AG04449 (cell line): ENCODE data around the gene GPD1L.
"Not testable (repeated sequence)": the region's sequence is repeated elsewhere in the genome, so short reads cannot be mapped to it uniquely, and the experiment has no call there.

Source experiments
- CTCF ChIA-PET: fragments of 350-600 bp; formaldehyde crosslinking; extraction: SDS; loops from one replicate; lab custom pipeline; 2021; ENCODE audit warnings: antibody characterized with exemption; lab: Yijun Ruan, JAX
- POLR2A ChIA-PET: fragments of 400-600, 350-600 bp; formaldehyde crosslinking; extraction: SDS; loops from one replicate; lab custom pipeline; 2020; ENCODE audit warnings: antibody characterized with exemption, inconsistent platforms; lab: Yijun Ruan, JAX
- DNase-seq: peaks from one replicate; pipeline ENCODE4 v3.0.0-alpha.2; 2010; ENCODE audit warnings: low read depth, low spot score
- H3K4me3 ChIP-seq: 2 replicates; pipeline ENCODE4 v1.5.1; 2011; ENCODE audit warnings: low read depth, mild to moderate bottlenecking, control low read depth, low read length
- TF ChIP-seq, protein P1 (sequence below): IDR thresholded peaks from one replicate; pipeline ENCODE4 v1.5.1; 2011; ENCODE audit warnings: mild to moderate bottlenecking, moderate library complexity, low read length, control low read depth, inconsistent platforms; ENCODE audit not compliant: insufficient read depth; ENCODE audit errors: missing control alignments

GPD1L gene

DNA sequence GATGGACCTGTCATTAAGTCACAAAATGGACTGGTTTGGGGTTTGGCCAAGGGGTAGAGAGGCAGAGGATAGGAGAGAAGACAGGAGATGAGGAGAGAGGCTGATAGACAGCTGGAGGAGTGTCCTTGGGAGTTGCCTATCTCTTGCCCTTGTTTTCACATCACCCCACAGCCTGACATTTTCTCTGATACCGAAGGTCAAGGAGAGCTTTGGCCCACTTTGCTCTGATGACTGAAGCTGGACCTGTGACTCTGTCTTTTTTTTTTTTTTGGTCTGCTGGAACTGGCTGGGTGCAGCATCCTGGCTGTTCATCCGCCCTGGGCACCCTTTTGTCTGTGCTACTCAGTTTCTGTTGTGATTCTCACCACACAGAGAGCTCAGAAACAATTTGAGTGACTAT, 5.1 kb downstream of the GPD1L start:
- H3K4me3 ChIP-seq: no peak overlapping the region
- TF ChIP-seq, protein P1, sequence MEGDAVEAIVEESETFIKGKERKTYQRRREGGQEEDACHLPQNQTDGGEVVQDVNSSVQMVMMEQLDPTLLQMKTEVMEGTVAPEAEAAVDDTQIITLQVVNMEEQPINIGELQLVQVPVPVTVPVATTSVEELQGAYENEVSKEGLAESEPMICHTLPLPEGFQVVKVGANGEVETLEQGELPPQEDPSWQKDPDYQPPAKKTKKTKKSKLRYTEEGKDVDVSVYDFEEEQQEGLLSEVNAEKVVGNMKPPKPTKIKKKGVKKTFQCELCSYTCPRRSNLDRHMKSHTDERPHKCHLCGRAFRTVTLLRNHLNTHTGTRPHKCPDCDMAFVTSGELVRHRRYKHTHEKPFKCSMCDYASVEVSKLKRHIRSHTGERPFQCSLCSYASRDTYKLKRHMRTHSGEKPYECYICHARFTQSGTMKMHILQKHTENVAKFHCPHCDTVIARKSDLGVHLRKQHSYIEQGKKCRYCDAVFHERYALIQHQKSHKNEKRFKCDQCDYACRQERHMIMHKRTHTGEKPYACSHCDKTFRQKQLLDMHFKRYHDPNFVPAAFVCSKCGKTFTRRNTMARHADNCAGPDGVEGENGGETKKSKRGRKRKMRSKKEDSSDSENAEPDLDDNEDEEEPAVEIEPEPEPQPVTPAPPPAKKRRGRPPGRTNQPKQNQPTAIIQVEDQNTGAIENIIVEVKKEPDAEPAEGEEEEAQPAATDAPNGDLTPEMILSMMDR: no peak
- ChIA-PET CTCF (no interaction called here), POLR2A (no interaction called here)
- DNase-seq: no peak

DNA sequence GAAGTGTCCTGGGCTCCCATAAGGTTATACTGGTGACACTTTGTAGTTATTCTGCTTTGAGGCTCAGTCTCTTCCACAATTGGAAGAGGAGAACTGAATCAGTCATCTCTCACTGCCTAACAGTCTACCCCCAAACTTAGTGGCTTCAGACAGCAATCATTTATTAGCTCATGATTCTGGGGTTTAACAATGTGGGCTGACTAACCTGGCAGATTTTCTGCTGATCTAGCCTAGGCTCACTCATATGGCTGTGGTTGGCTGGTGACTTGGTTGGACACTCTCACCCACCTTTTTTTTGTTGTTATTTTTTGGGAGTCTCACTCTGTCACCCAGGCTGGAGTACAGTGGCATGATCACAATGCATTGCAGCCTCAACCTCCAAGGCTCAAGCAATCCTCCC, 7.1 kb downstream of the GPD1L start:
- POLR2A ChIA-PET: no interaction called here
- H3K4me3 ChIP-seq: no peak overlapping the region
- CTCF ChIA-PET: interaction anchor here (1.1 kb wide), 1 partner anchor 63 kb away, joined by 3 read pairs; no protein-coding TSS in a partner anchor
- no peak for DNase-seq
- TF ChIP-seq, protein P1: no peak

DNA sequence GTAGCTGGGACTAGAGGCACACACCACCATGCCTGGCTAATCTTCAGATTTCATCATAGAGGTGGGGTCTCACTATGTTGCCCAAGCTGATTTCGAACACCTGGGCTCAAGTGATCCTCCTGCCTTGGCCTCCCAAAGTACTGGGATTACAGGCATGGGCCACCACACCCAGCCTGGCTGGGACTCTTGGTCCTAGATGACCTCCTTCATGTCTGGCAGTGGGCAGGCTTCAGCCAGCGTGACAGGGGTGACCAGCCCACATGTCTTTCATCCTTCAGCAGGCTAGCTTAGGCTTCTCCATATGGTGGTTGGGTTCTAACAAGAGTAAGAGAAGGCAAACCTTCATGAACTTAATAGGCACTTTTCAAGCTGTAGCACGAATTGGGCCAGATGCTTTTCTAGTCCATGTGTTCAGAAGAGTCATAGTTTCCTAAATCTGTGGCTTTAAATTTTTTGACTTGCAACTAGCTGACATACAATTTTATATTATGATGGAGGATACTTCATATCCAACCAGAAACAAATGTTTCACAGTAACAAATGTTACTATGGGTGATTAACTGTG, 7.6 kb downstream of the GPD1L start:
- ChIA-PET CTCF (interaction anchor here (1.1 kb wide), 1 partner anchor 63 kb away, joined by 3 read pairs; no protein-coding TSS in a partner anchor), POLR2A (no interaction called here)
- no peak overlapping the region for H3K4me3 ChIP-seq
- no peak for DNase-seq
- TF ChIP-seq, protein P1: no peak

- CTCF ChIA-PET: interaction anchor here (1.1 kb wide), 1 partner anchor 62 kb away, joined by 3 read pairs; no protein-coding TSS in a partner anchor
- POLR2A ChIA-PET, H3K4me3 ChIP-seq, DNase-seq: not testable (repeated sequence)
Observed at GRCh38 chr3:32114546-32115386, 8.3 kb downstream of the GPD1L start.

DNA sequence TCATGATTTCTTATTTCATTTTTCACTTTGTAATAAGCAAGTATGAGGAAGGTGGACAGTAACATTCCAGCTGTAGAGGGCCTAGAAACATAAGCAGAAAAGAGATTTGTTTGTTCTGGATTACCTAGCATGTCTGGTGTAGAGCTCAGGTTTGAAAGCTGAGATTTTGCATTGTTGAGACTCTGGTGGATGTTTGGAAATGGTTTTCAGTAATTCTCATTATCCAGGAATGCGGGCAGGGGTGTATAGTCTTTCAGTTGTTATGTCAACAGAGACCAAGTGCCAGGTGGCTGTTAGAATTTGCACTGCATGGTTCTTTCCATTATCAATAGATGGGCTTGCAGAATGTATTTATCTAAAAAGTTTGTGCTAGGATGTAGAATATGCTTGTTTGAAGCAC, 10.9 kb downstream of the GPD1L start:
- DNase-seq: no peak
- TF ChIP-seq, protein P1: no peak
- no peak overlapping the region for H3K4me3 ChIP-seq
- CTCF ChIA-PET: no interaction called here
- POLR2A ChIA-PET: no interaction called here

DNA sequence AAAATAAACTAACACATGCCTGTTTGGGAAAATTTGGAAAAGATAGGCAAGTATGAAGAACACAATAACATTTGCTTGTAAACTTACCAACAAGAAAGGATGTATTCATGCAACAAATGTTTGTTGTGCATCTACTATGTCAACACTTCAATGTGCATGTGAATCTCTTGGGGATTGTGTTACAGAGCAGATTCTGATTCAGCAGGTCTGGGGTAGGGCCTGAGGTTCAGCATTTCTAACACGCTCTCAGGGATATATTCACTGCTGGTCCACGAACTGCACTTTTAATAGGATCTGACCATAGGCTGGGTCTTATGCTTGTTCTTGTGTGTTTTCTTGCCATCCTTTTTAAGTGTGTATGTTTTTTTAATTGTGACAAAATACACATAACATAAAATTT, 11.8 kb downstream of the GPD1L start:
- CTCF ChIA-PET: no interaction called here
- H3K4me3 ChIP-seq: no peak overlapping the region
- no peak for DNase-seq
- POLR2A ChIA-PET: no interaction called here
- TF ChIP-seq, protein P1: no peak
